T follicular helper cell (primary cell): ENCODE results near the gene AGR3.

ENCODE experiments used
- DNase-seq: peaks from one replicate; pipeline ENCODE4 v3.0.0-alpha.2; 2020; ENCODE audit warnings: low read depth
- total RNA-seq, 2 experiments: gene quantifications; one replicate each; lab custom pipeline; 2026; lab: John Stamatoyannopoulos, UW

The AGR3 gene
- 0 reads per million in 2 experiments for total RNA-seq

DNA sequence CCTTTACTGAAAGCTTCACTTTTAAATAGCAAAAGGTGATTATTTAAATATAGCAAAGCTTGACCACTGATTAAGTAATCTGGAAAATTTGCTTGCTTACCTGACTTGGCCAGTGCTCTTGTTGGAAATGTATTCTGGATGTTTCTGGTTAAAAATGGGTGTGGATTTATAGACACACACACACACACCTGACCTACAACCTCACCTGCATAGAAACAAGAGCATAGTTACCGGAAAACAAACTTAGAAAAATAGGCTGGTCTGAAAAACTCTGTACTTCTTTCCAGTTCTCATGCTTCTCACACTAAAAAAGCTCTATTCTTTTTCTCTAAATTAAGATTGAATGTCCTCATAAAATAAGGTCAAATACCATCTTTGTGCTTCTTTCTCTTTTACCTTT is at the start of gene AGR3:
TSS of gene AGR3 (minus strand) at position 140 of the 400 bp plus-strand sequence. CDS start 3,365 bp downstream, outside the sequence.
- DNase-seq = no peak

DNA sequence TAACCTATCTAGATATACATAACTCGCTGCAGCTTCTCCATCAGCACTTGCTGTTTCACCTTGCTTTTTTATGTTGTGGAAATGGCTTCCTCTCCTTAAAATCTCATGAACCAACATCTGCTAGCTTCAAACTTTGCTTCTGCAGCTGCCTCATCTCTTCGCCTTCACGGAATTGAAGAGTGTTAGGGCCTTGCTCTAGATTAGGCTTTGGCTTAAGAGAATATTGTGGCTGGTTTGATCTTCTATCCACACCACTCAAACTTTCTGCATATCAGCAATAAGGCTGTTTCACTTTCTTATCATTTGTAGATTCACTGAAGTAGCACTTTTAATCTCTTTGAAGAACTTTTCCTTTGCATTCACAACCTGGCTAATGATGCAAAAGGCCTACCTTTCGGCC is 49.2 kb upstream of the AGR3 start:
- DNase-seq = no peak

DNA sequence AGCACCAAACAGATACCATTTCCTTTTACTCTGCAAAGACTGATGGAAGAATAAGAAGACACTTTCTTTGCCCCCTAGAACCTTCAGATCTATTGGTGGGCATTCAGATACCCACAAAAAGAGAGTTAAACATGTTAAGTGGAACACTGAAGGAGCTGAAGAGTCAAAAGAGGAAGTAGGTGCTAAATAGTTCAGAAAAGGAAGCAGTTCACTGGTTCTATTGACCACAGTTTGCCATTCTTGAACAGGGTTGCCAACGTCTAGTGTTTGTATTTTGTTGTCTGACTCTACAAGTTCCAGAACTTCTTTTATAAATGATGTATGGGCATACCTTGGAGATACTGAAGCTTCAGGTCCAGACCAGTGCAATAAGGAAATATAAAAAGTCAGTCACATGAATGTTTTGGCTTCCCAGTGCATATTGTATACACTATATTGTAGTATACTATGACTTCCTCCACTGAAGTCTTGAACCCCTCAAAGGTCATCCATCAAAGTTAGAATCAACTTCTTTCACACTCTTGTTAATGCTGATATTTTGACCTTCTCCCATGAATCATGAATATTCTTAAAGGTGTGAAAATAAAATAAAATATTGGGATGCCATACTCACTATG is 47.5 kb upstream of the AGR3 start:
- DNase-seq = no peak

DNA sequence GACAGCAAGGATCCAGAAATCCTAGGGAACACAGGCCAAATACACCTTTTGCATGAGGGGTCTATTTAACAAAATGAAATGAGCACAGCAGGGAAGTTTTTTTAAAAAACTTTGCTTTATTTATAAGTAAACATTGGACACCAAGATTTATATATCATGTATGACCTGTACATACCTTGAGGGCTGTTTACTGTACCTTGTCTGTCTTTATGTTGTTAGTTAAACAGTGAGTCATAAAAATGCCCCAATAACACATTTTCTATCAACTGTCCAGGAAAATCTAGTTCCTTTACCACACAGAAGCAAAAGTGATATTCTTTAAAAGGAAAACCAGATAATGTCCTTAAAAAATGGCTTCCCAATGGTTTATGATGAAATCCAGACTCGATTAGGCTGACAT is 45.1 kb upstream of the AGR3 start:
- no peak for DNase-seq

GRCh38 chr7:16926283-16926682 is 44.5 kb upstream of the AGR3 start:
- DNase-seq = no peak

DNA sequence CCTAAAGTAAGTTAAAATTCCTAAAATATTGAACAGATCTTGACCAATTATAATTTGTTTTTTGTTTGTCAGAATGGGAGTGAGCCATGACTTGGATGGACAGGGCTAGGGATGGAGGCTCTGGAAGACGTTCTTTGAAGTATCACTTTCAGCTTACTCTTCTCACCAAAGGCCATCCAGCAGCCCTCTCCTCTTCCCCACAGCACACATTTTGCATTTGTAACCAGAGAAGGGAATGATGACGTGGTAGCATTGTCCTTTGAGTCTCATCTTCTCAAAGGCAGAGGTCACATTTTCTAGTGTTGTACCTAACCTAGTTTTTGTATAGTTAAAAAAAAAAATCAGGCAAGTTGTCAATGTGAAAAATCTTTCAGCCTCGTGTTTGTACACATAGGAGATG is 43.8 kb upstream of the AGR3 start:
- DNase-seq = no peak

DNA sequence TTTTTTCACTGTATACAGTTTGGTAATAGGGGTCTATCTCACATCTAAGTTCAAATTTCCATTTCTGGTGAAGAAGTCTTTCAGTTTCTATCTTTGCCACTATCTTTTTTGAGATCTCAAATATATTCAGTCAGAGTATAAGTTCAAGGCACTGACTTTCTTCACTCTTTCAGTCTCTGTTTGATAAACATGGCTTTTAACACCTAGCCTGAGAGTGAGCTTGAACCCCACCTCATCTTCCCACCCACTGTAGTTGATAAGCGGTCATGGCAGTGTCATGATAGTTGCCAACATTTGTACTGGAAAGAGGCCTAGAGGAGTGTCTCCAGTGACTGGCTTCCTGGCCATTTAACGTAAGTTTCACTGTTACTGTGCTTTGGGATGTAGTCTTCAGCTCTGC is 41.2 kb upstream of the AGR3 start:
- no peak for DNase-seq

GRCh38 chr7:16921644-16922257 is 40.0 kb upstream of the AGR3 start:
- no peak for DNase-seq

- DNase-seq = no peak
Measured at GRCh38 chr7:16921151-16921550, 39.4 kb upstream of the AGR3 start.

- DNase-seq = no peak
Measured at GRCh38 chr7:16919440-16919839, 37.7 kb upstream of the AGR3 start.

- no peak for DNase-seq
Measured at GRCh38 chr7:16918288-16918895, 36.6 kb upstream of the AGR3 start.

DNA sequence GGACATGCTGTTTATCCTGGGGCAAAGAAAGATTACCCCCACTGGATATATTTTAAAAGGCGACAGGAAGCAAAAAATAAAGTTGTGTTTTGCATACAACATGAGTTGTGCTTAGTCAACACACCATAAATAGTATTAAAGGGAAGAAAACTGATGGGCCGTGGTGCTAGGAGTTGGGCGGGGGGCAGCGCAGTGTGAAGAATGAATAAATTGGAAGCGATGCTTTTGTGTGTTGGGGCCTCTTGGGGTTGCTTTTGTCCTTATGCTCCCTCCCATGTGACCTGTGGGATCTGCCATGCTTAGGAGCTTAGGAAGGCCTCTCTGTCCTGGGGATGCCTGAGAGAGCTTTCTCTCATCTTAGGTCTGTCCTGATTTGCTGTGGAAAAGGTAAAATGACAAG is 35.0 kb upstream of the AGR3 start:
- DNase-seq = no peak

GRCh38 chr7:16916105-16916639 is 34.4 kb upstream of the AGR3 start:
- DNase-seq = no peak

DNA sequence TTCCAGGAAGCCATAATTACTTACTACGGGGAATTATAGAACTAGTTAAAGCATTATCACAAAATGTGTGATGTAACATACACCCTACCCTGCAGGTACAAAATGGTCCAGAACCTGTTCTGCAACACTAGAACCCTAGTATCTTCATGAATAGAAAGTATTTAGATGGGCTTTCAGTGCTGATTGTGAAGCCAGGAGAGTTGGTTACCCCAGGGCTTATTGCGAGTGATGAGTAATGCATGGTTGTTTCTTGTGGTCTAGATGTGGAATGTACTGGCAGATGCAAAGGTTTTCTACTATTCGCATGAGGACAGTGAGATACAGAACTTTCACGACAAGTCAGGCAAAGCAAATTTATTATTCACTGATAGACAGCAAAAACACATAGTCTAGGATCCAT is 33.6 kb upstream of the AGR3 start:
- DNase-seq = no peak

- no peak for DNase-seq
Measured at GRCh38 chr7:16914771-16915170, 33.0 kb upstream of the AGR3 start.

DNA sequence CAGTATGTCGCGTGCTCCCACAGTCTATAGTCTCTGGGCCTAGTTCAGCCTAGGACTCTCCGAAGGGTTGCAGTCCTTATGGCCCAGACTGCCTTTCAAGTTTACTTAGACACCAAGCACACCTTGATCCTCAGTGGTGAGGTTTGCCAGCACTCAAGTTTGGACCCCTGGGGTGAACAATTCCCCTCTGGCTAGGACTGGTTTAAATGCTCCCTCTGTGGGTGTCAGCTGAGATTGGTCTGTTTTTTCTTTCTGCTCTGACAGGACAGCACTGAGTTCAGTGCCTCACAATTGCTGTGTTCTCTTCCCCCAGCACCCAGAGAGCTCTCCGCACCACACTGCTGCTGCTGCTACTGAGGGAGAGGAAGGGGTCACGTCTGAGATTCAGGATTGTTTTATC is 31.9 kb upstream of the AGR3 start:
- no peak for DNase-seq

DNA sequence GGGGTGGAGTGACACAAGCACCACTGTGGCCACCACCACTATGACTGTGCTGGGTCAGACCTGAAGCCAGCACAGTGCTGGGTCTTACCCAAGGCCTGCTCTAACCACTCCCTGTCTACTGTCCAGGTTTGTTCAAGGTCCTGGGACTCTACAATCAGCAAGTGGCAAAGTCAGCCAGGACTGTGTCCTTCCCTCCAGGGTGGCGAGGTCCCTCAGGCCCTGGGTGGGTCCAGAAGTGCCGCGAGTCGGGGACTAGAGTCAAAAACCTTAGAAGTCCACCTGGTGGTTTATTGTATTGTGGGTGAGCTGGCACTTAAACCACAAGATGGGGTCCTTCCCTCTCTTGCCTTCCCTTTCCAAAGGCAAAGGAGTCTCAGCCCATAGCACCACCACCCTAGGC is 30.8 kb upstream of the AGR3 start:
- DNase-seq = no peak

- DNase-seq = no peak
Measured at GRCh38 chr7:16908561-16908960, 26.8 kb upstream of the AGR3 start.

GRCh38 chr7:16905300-16906044 is 23.7 kb upstream of the AGR3 start:
- no peak for DNase-seq

GRCh38 chr7:16904076-16904475 is 22.3 kb upstream of the AGR3 start:
- no peak for DNase-seq

DNA sequence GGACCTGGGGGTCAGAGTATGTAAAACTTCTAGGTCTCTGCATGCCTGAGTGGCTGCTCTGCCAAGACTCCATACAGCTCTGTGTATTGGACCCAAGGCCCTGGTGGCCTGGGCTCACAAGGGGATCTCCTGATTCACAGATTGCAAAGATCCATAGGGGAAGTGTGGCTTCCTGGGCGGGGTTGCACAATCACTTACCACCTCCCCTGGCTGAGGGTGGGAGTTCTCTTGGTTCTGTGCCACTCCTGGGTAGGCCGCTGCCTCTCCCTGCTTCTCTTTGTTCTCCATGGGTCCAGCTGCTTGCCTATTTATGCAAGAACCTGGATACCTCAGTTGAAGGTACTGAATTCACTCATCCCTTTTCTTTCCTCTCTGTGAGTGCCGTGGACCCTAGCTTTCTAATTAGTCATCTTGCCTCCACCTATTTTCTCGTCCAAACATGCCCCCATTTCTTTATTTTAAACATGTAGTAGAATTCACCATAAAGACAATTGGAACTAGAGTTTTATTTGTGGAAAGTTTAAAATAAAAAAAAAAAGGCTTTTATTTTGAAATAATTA is 18.5 kb upstream of the AGR3 start:
- no peak for DNase-seq
